GM12878 (cell line): ENCODE measurements around the gene GABBR2. TPM values are rescaled to one million over a fixed set of nuclear protein-coding genes. Genes with fewer than 3 reads are reported as not detected.

ENCODE experiments used
- ATAC-seq: fragments of 200-7000 bp; cut with Tn5 transposase; 3 replicates; pipeline ENCODE4 v1.9.1; 2020; ENCODE audit warnings: mild to moderate bottlenecking, moderate library complexity
- BruUV-seq: library from RNA; stranded (reverse); fragments of 400-500 nt; replicated peaks from 2 replicates; lab custom pipeline; 2021; lab: Mats Ljungman, UMichigan
- CTCF ChIA-PET: fragments of 300-600 bp; sonication (Branson Sonifier 250); formaldehyde crosslinking; extraction: SDS; loops from one replicate; lab custom pipeline; 2021; ENCODE audit warnings: inconsistent platforms; lab: Yijun Ruan, JAX
- POLR2A ChIA-PET: fragments of 350-600 bp; formaldehyde crosslinking; extraction: SDS; loops from one replicate; lab custom pipeline; 2021; ENCODE audit warnings: inconsistent platforms; lab: Charles Lee
- RAD21 ChIA-PET: fragments of 300-600 bp; sonication (Branson Sonifier 250); formaldehyde crosslinking; loops from one replicate; lab custom pipeline; 2023; ENCODE audit warnings: antibody characterized with exemption; ENCODE audit not compliant: unreplicated experiment; lab: Charles Lee
- SMC1A ChIA-PET: fragments of 300-600 bp; sonication (Branson Sonifier 250); formaldehyde crosslinking; loops from one replicate; lab custom pipeline; 2023; ENCODE audit not compliant: unreplicated experiment, uncharacterized antibody; lab: Charles Lee
- DNase-seq: peaks from one replicate; pipeline ENCODE4 v3.0.0-alpha.2; 2011; ENCODE audit warnings: low read depth, low spot score
- FAIRE-seq: peaks from 3 replicates; lab custom pipeline; 2011; peaks lifted over from hg19 to GRCh38; lab: Jason Lieb, UNC
- H2AFZ ChIP-seq: 2 replicates; pipeline ENCODE4 v1.6.0; 2011; ENCODE audit warnings: low read depth, low read length, control low read depth; ENCODE audit not compliant: control insufficient read depth
- H3K27ac ChIP-seq: 2 replicates; pipeline ENCODE4 v1.5.1; 2011; ENCODE audit warnings: control low read depth; ENCODE audit not compliant: control insufficient read depth, insufficient read depth
- H3K27me3 ChIP-seq, 2 experiments: replicated peaks in 1 of 2; 2 replicates each; pipeline versions ENCODE4 v1.6.0 to v1.6.1; 2011; ENCODE audit warnings: low read length in 1 of 2; ENCODE audit not compliant: control insufficient read depth in 2 of 2, insufficient read depth in 2 of 2
- H3K36me3 ChIP-seq, 2 experiments: 2 replicates each; pipeline ENCODE4 v1.5.1; 2011; ENCODE audit warnings: low read length in 1 of 2; ENCODE audit not compliant: control insufficient read depth in 2 of 2, insufficient read depth in 2 of 2
- H3K4me1 ChIP-seq: 2 replicates; pipeline ENCODE4 v1.6.1; 2011; ENCODE audit warnings: mild to moderate bottlenecking, low read length, moderate library complexity, mixed read lengths; ENCODE audit not compliant: control insufficient read depth, insufficient read depth
- H3K4me2 ChIP-seq: 2 replicates; pipeline ENCODE4 v1.6.0; 2011; ENCODE audit warnings: control low read depth; ENCODE audit not compliant: control insufficient read depth, insufficient read depth
- H3K4me3 ChIP-seq: fragments of 200-600 bp; sonication (generic); 2 replicates; pipeline ENCODE4 v1.5.1; 2016
- H3K79me2 ChIP-seq: 2 replicates; pipeline ENCODE4 v1.6.0; 2011; ENCODE audit warnings: low read length; ENCODE audit not compliant: control insufficient read depth, insufficient read depth
- H3K9ac ChIP-seq: 2 replicates; pipeline ENCODE4 v1.8.0; 2011; ENCODE audit warnings: low read length, control low read depth, mixed read lengths; ENCODE audit not compliant: control insufficient read depth, insufficient read depth
- H3K9me3 ChIP-seq: replicated peaks from 3 replicates; pipeline ENCODE4 v1.5.1; 2011; ENCODE audit warnings: mild to moderate bottlenecking, low read length; ENCODE audit not compliant: control insufficient read depth, insufficient read depth
- H4K20me1 ChIP-seq: 2 replicates; pipeline ENCODE4 v1.6.0; 2011; ENCODE audit not compliant: control insufficient read depth, insufficient read depth
- CUX1 ChIP-seq: IDR thresholded peaks from 2 replicates; pipeline ENCODE4 v1.6.1; 2012; ENCODE audit warnings: improper control_type of control experiment, low read depth, low read length; ENCODE audit not compliant: insufficient replicate concordance
- DPF2 ChIP-seq: fragments of 450-650 bp; IDR thresholded peaks from 2 replicates; pipeline ENCODE4 v1.6.1; 2017; ENCODE audit warnings: mild to moderate bottlenecking
- MYC ChIP-seq: IDR thresholded peaks from 2 replicates; pipeline ENCODE4 v1.6.1; 2011; ENCODE audit warnings: mild to moderate bottlenecking, low read length, moderate library complexity, inconsistent platforms; ENCODE audit not compliant: insufficient read depth, insufficient replicate concordance, insufficient read length, severe bottlenecking
- POLR2AphosphoS2 ChIP-seq: IDR thresholded peaks from 2 replicates; pipeline ENCODE4 v1.6.1; 2011; ENCODE audit warnings: low read depth, mild to moderate bottlenecking, low read length, improper control_type of control experiment, moderate library complexity
- POLR2AphosphoS5 ChIP-seq: IDR thresholded peaks from 2 replicates; pipeline ENCODE4 v1.6.1; 2011; ENCODE audit warnings: mild to moderate bottlenecking, low read length, inconsistent platforms
- RBBP5 ChIP-seq: fragments of 200-600 bp; sonication (generic); conservative IDR thresholded peaks from 2 replicates; pipeline ENCODE4 v1.6.1; 2016
- SMARCA5 ChIP-seq: fragments of 450-650 bp; IDR thresholded peaks from 2 replicates; pipeline ENCODE4 v1.6.1; 2017; ENCODE audit warnings: mild to moderate bottlenecking
- STAT3 ChIP-seq: IDR thresholded peaks from 2 replicates; pipeline ENCODE4 v1.6.1; 2011; ENCODE audit warnings: low read depth, low read length, improper control_type of control experiment
- SUZ12 ChIP-seq: fragments of 200-600 bp; sonication (generic); IDR thresholded peaks from one replicate; pipeline ENCODE4 v1.6.1; 2018; ENCODE audit warnings: antibody characterized with exemption, mild to moderate bottlenecking; ENCODE audit not compliant: unreplicated experiment
- ZNF687 ChIP-seq: fragments of 450-650 bp; IDR thresholded peaks from 2 replicates; pipeline ENCODE4 v1.6.1; 2017; ENCODE audit warnings: mild to moderate bottlenecking, moderate library complexity
- WGBS: methylation state at CpG from one replicate; pipeline ENCODE4 v1.1.6; 2016; ENCODE audit warnings: low lambda C conversion rate; ENCODE audit not compliant: insufficient replicate concordance, insufficient coverage; ENCODE audit errors: missing lambda C conversion rate; 5-methylcytosine and 5-hydroxymethylcytosine counted together
- in situ Hi-C: fragments of 300-500 bp; cut with MboI; formaldehyde crosslinking; loops from 9 replicates; pipeline ENCODE4 v1.14.3; 2018; ENCODE audit warnings: mixed read lengths
- intact Hi-C: fragments of 100-400 bp; cut with micrococcal nuclease; formaldehyde crosslinking; loops from one replicate; pipeline ENCODE4 v1.14.2; 2022; ENCODE audit not compliant: unreplicated experiment
- polyA plus RNA-seq, 11 experiments: library from polyadenylated mRNA; depleted of rRNA in 4 of 11; unstranded in 6 of 11; stranded (reverse) in 5 of 11; fragments of >200 nt; fragmentation: Nextera tagmentation in 4 of 11; fragmentation: Illumina TruSeq in 1 of 11; extraction: Ambion mirVana in 4 of 11; extraction: Trizol in 1 of 11; gene quantifications; 1 replicate in 1 of 11; 2 replicates in 10 of 11; pipeline versions ENCODE4 v1.2.1 to v1.2.3, GENCODE V29; 2011 to 2016; ENCODE audit warnings: inconsistent platforms in 2 of 11, missing spikeins in 2 of 11, low read depth in 1 of 11
- total RNA-seq, 4 experiments: library from RNA; depleted of rRNA in 3 of 4; stranded (reverse); fragments of >200 nt in 3 of 4; fragmentation: Illumina TruSeq in 1 of 4; extraction: Trizol in 1 of 4; gene quantifications; 2 replicates each; pipeline versions ENCODE4 v1.2.1 to v1.2.3, GENCODE V29; 2013 to 2021
- TF ChIP-seq, protein P1 (sequence below): IDR thresholded peaks from 2 replicates; pipeline ENCODE4 v1.6.1; 2012; ENCODE audit warnings: low read length, inconsistent platforms

Gene GABBR2
- total and polyA plus RNA-seq, 10 of the 15 experiments (the other 5 are each of a cell fraction or from before 2014, with no cell fraction given), result 0.02 to 2.2 (median 0.06) TPM; not detected in 2

- H3K27me3 ChIP-seq, result no peaks in the 10 kb centered on the region; a peak in 2 of 4 replicates
- CTCF ChIA-PET, result no interaction called here
- H3K27ac ChIP-seq, result no peak overlapping the region
- FAIRE-seq, result no peak
- no TSS peak for BruUV-seq
- no peak overlapping the region for H3K9ac ChIP-seq
- no peaks in the 10 kb centered on the region for H3K79me2 ChIP-seq
- in situ Hi-C loops (no loop called here), intact Hi-C loops (no loop called here)
- no peak for ATAC-seq
- 79% methylated on average over 5 of the region's 5 CpGs for WGBS
- no peak overlapping the region for H2AFZ ChIP-seq
- TF ChIP-seq MYC (no peak), POLR2AphosphoS5 (no peak), STAT3 (no peak), POLR2AphosphoS2 (no peak), ZNF687 (no peak), RBBP5 (no peak), DPF2 (no peak), SMARCA5 (no peak), SUZ12 (no peak), CUX1 (no peak)
- TF ChIP-seq, protein P1, sequence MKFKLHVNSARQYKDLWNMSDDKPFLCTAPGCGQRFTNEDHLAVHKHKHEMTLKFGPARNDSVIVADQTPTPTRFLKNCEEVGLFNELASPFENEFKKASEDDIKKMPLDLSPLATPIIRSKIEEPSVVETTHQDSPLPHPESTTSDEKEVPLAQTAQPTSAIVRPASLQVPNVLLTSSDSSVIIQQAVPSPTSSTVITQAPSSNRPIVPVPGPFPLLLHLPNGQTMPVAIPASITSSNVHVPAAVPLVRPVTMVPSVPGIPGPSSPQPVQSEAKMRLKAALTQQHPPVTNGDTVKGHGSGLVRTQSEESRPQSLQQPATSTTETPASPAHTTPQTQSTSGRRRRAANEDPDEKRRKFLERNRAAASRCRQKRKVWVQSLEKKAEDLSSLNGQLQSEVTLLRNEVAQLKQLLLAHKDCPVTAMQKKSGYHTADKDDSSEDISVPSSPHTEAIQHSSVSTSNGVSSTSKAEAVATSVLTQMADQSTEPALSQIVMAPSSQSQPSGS, result no peak
- H3K4me2 ChIP-seq, result no peak overlapping the region
- DNase-seq, result no peak
- no peaks in the 10 kb centered on the region for H3K4me1 ChIP-seq
- no peaks in the 10 kb centered on the region for H3K36me3 ChIP-seq
- RAD21 ChIA-PET, result no interaction called here
- H3K9me3 ChIP-seq, result no peaks in the 10 kb centered on the region
- no peak overlapping the region for H3K4me3 ChIP-seq
- no peaks in the 10 kb centered on the region for H4K20me1 ChIP-seq
- SMC1A ChIA-PET, result no interaction called here
- POLR2A ChIA-PET, result no interaction called here
Observed at GRCh38 chr9:98427491-98427890, 281.2 kb downstream of the GABBR2 start.
